GM19468 (cell line): ENCODE measurements around the gene LAMA2.

Source experiments
- ATAC-seq: cut with Tn5 transposase; IDR thresholded peaks from one replicate; pipeline ENCODE4 v1.9.1; 2021; ENCODE audit warnings: mild to moderate bottlenecking, moderate library complexity, moderate number of reproducible peaks; ENCODE audit not compliant: unreplicated experiment; ENCODE audit errors: extremely low read depth

The LAMA2 gene

DNA sequence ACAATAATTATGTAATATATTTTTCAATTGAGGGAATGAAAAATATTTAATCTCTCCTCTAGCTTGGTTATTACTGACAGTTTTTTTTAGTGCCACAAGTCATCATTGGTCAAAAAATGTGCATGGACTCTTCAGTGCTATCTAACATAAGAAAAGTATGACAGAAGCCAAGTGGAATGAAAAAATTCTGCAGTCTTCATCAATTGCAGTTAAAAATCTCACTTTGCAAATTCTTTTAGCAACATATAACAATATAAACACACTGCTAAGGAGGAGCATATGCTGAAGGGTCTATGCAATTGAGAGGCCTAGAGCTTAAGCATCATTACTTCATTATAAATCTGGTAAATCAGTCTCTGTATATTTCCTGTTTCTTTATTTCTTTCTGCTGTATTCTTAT is 652.0 kb downstream of the LAMA2 start:
- ATAC-seq, result no peak

DNA sequence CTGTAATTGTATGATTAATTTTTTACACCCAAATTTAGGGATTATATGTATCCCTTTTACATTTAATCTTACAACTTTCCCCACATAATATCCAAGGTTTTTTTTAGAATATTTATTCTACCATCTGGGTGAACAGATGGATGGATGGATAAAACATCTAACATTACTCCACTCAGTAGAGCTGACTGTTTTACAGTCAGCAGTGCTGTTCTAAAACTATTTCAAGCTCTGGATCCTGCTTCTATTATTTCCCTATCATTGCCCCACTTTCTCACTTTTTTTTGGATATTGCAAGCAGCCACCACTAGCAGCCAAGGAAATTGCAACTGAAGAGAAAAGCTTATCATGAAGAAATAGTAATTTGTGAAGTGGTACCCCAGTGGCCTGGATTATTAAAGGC is 653.3 kb downstream of the LAMA2 start:
- ATAC-seq, result no peak

DNA sequence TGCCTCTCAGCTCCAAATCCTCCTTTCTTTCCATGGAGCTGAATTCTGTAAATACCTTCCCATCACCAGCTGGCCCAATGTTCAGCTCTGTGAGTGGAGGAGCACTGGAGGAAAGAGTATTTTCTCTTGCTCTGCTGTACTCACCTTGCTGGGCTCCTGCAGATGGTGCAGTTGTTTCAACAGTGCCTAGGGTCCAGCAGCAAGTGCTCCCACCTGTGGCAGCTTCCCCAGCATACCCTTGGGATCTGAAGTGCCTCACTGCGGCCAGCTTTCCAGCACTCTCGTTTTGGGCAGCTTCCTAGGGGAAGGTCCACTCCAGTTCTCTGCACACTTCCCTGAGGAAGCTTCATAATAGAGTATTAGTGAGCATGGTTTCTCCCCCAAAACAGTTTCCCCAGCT is 656.1 kb downstream of the LAMA2 start:
- no peak for ATAC-seq

DNA sequence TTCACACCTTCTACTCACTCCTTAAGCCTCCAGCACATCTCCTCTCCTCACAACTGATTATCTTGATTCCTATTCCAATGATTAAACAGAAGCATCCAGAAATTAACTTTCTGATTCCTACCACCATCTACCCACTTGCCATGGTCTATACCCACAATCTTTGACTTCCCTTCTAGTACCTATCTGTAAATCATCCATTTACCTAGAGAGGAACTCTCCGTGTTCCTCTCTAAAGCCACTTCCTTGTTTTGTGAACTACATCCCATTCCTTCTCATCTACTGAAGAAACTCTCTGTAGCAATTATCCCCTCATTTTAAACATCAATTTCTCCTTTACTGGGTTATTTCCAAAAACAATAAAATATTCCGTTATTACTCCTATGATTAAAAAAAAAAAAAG is 659.8 kb downstream of the LAMA2 start:
- no peak for ATAC-seq

DNA sequence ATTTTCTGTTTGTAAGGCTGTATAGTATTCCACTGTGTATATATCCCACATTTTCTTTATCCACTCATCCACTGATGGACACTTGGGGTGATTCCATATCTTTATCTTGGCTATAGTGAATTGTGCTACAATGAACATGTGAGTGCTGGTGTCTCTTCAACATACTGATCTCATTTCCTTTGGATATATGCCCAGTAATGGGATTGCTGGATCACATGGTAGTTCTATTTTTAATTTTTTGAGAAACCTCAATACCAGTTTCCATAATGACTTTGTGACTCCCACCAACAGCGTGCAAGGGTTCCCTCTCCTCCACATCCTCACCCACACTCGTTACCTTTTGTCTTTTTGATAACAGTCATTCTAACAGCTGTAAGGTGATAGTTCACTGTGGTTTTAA is 661.0 kb downstream of the LAMA2 start:
- no peak for ATAC-seq

DNA sequence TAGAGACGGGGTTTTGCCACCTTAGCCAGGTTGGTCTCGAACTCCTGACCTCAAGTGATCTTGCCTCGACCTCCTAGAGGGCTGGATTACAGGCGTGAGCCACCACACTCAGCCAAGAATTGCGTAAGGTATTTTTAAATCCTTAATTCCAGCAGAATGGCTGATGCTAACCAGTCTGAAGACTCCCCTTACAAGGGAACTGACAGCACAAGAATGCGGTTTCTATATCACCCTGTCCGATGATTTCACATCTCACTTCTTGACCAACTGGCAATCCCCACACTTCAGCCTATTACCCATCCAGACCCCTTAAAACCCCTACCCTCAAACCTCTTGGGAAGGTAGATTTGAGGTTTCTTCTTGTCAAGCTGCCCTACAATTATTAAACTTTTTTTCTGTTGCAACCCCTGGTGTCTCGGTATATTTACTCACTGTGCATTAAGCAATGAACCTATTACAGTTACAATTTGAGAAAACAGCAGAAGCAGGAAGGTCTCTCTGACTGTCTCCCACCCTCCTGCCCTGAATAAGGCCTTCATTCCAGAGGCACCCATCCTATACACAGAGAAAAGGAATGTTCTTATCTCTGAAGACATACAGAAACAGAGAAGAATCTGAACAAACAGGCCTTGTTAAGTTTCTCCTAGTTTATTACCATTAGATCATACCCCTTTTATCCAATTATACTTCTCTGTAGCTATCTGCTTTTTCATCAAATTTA is 662.1 kb downstream of the LAMA2 start:
- ATAC-seq, result no peak

DNA sequence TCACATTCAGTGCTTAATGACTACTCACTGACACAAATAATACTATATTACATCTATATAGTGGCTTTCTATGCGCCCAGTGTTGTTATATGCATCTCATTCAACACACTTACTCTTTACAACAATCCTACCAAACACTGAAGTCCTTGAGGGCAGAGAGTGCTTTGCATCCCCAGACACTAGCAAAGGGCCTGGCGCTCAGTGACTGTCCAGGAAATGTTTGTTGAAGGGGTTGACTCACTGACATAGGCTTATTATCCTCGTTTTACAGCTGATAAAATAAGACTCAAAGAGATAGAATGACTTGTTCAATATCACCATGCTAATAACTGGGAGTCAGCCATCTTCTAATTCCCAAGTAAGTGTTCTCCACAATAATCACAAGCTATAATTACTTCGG is 663.8 kb downstream of the LAMA2 start:
- no peak for ATAC-seq

DNA sequence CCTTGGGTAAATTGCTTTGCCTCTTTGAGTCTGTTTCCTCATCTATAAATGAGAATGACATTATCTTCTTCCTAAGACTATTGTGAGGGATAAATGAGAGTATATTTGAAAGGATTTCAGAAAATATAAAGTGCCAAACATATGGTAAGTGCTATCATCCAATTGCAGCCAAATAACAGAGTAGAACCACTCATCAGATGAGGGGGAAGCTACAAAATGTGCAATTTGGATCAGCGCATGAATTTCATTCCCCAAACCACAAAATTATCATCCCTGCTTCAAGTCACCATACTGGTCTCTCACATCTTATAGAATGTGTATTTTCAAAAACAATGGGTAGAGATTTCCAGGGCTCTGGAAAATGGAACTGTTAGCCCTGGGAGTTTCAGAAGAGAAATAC is 668.5 kb downstream of the LAMA2 start:
- no peak for ATAC-seq

DNA sequence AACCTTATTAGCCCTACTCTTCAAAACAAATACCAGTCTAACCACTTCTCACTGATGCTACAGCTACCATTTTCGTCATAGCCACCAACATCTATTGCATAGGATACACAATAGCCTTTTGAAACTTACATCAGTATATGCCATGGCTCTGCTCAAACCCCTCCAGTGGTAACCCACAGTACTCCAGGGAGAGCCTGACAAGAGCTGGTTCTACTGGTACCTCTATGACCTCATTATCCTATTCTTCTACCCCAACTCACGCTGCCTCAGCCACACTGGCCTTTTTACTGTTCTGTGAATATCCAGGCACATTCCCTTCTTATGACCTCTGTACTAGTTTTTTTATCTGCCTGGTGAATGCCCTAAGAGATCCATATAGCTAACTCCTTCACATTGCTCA is 669.5 kb downstream of the LAMA2 start:
- ATAC-seq, result no peak

DNA sequence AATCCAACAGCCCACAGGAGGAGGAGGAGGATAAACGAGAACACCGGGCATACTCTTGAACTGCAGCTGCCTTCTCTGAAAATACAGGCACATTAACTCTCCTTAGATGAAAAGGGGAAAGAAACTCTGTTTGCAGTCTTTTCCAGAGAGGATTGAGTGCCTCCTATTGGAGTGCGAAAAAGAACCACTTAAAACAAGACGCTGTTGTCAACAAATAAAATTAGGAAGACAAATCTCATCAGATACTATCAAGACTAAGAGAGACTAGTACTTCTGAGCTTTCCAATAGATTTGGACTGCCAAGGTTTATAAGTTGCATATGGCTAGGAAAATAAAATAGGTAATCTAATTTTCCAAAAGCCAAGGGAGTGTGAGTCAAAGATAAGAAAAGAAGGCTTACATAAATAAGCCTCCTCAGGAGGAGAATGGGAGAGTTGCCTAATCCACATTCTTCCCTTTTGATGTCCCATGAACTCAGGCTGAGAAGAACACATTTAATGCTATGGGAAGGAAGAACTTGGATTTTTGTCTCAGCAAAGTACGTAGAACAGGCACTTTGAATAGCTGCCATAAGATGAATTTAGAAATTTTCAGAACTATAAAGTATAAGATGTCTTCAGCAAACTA is 672.4 kb downstream of the LAMA2 start:
- ATAC-seq, result no peak

DNA sequence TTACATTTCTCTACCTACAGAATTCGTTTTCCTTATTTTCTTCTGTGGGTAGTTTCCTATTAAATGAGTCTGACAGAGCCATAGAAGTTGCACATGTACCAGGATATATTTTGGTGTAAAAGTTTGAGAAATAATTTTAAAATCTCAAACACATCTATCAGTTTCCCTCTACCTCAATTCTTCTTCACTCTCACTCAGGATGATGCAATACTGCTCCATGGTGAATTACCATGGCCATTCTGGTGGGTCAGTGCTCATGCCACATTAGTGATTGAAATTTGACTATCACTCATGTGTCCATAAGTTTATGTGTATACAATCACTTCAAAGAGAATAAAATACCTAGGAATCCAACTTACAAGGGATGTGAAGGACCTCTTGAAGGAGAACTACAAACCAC is 675.3 kb downstream of the LAMA2 start:
- no peak for ATAC-seq

DNA sequence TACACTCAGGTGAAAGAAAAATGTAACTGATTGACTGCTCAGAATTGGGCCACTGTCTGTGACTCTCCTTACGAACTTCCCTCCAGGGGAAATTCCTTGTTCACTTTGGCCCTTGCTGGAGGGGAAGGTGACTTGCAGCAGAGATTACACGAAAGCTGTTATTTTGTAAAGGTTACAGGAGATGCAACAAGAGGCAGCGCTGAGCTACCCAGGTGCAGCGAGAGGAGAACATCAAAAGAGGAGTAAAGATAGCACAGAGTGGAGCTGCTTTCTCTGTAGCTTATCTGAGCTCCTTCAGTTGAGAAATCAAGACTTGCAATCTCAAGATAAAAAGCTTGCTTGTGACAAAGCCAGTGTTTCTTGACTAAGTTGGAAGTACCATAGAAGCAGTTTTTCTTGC is 682.4 kb downstream of the LAMA2 start:
- no peak for ATAC-seq

DNA sequence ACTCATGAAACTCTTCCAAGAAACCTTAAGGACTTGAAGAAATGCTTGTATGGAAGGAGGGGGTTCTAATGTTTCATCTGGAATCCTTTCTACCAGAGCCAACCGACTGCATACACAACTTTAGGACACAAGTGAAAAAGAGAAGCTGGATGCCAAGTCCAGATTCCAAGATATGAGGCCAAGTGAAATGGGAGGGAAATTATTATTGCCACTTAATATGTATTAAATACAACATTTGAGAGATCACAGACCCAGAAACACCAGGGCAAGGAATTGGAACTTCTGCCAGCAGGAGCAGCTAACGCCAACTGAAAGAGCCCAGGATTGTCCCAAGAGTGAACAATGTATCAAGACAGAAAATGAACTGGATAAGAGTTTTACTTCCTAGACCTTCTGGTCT is 682.9 kb downstream of the LAMA2 start:
- no peak for ATAC-seq
